HUES64 (cell line): Measurements from ENCODE around the gene NAALADL2.
"Not testable (repeated sequence)": the region's sequence is repeated elsewhere in the genome, so short reads cannot be mapped to it uniquely, and the experiment has no call there.

ENCODE experiments used
- H3K27ac ChIP-seq: 2 replicates; pipeline ENCODE4 v1.7.0; 2013; ENCODE audit warnings: low read depth, low read length, inconsistent platforms
- H3K27me3 ChIP-seq: 2 replicates; pipeline ENCODE4 v1.6.1; 2013; ENCODE audit warnings: mild to moderate bottlenecking, low read length; ENCODE audit not compliant: insufficient read depth
- H3K36me3 ChIP-seq: 2 replicates; pipeline ENCODE4 v1.6.1; 2013; ENCODE audit warnings: mild to moderate bottlenecking, low read length; ENCODE audit not compliant: insufficient read depth
- H3K4me1 ChIP-seq: 2 replicates; pipeline ENCODE4 v1.6.1; 2013; ENCODE audit warnings: mild to moderate bottlenecking, low read length, moderate library complexity; ENCODE audit not compliant: insufficient read depth
- H3K4me3 ChIP-seq: 2 replicates; pipeline ENCODE4 v1.5.1; 2013; ENCODE audit warnings: mild to moderate bottlenecking, low read length, moderate library complexity
- H3K9ac ChIP-seq: 2 replicates; pipeline ENCODE4 v1.6.1; 2013; ENCODE audit warnings: mild to moderate bottlenecking, low read depth, low read length
- H3K9me3 ChIP-seq: 2 replicates; pipeline ENCODE4 v1.6.1; 2013; ENCODE audit warnings: low read depth, low read length; ENCODE audit not compliant: insufficient read depth
- WGBS: fragments of 150-250, 120-280 bp; methylation state at CpG from one replicate; pipeline ENCODE4 v1.1.7; 2013; ENCODE audit warnings: missing lambda C conversion rate; 5-methylcytosine and 5-hydroxymethylcytosine counted together

Gene NAALADL2

DNA sequence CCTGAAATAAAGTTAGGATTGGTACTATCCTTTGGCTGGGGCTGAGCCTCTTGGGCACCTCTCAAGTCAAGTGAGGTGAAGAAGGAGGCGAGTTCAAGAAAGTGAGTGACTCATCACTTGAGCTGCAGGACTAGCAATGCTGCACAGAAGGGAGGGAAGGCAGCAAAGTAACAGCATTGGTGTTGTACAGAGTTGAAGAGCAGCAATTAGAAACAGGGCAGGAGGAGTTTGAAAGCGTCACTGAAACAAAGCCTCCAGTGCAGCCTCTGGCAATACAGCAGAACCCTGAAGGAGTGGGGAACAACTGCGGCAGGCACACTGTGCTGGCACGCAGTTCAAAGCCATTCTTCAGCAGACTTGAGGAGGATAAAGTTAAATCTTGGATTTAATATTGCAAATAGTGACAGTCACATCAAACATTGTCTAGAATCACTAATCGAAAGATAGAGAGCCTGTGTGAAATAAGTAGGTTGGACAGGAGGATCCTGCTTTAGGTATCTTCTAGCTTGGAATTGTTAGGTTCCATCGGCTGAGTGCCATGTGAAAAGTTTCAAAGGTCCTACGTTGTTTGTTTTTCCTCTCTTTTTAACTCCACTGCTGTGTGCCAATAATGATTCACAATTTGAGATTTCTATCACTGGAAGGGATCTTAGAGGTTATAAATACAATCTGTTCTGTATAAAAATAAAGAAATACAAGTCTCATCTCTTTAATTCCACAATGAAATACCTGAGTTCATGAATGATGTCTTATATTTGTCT lies 479.8 kb downstream of the NAALADL2 start:
- Histone ChIP-seq H3K4me3 (no peak overlapping the region), H3K9me3 (no peaks in the 10 kb centered on the region), H3K36me3 (no peaks in the 10 kb centered on the region), H3K27ac (no peak overlapping the region), H3K4me1 (peaks cover 7% of the 10 kb centered on the region; the same call in 1 of the 2 replicates), H3K9ac (no peak overlapping the region), H3K27me3 (no peaks in the 10 kb centered on the region)
- 91% methylated on average over 6 of the region's 7 CpGs for WGBS

DNA sequence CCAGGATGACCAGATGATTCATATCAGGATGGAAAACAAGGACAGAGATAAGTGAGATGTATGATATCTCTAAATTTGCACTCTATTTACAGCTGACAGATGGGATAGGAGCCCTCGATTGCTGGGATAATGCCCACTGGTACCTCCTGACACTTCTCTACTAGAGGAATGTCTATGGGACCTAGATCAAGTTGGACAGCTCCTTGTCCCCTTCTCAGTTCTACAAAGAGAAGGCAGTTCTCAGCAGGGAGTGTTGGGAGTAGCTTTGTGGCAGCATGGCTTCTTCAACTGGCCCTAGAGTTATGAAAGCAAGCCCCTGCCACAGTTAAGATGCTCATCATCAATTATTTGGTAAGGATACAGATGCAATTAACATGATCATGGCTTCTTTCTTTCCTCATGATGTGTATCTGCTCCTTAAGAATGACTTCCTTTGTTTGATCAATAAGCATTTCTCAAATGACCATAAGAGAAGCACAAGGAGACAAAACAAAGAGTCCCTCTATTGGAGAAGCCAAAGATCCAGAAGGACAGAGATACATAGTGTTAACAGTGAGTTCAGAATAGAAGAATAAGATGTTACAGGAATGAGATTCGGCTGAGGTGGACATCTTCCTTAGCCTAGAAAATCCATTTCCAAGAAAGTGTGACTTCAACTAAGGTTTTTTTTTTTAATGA lies 481.3 kb downstream of the NAALADL2 start:
- H3K4me1 ChIP-seq, result peaks cover 7% of the 10 kb centered on the region; the same call in 1 of the 2 replicates
- H3K9me3 ChIP-seq, result no peaks in the 10 kb centered on the region
- 94% methylated on average over 2 of the region's 2 CpGs for WGBS
- H3K27me3 ChIP-seq, result no peaks in the 10 kb centered on the region
- no peak overlapping the region for H3K9ac ChIP-seq
- H3K4me3 ChIP-seq, result no peak overlapping the region
- H3K27ac ChIP-seq, result no peak overlapping the region
- no peaks in the 10 kb centered on the region for H3K36me3 ChIP-seq

DNA sequence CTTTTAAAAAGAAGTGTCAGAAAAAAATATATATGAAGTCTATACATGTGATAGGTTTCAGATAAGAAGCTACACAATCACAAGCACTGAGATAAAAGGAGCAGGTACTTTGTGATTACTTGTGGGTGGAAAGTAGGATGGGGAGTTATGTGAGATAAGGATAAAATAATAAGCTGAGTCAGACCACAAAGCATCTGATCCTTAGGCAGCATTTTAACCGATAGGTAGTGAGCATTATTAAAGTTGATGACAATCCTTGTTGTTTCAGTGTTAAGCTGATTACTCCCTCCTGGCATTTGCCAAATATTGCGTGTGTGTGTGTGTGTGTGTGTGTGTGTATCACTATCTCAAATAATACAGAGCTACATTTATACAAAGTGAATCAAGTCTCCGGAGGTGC lies 483.1 kb downstream of the NAALADL2 start:
- no peak overlapping the region for H3K9ac ChIP-seq
- no peaks in the 10 kb centered on the region for H3K27me3 ChIP-seq
- H3K9me3 ChIP-seq, result no peaks in the 10 kb centered on the region
- H3K27ac ChIP-seq, result no peak overlapping the region
- no peak overlapping the region for H3K4me3 ChIP-seq
- peaks cover 7% of the 10 kb centered on the region; the same call in 1 of the 2 replicates for H3K4me1 ChIP-seq
- WGBS, result 94% methylated on average over 1 of the region's 3 CpGs
- no peaks in the 10 kb centered on the region for H3K36me3 ChIP-seq

DNA sequence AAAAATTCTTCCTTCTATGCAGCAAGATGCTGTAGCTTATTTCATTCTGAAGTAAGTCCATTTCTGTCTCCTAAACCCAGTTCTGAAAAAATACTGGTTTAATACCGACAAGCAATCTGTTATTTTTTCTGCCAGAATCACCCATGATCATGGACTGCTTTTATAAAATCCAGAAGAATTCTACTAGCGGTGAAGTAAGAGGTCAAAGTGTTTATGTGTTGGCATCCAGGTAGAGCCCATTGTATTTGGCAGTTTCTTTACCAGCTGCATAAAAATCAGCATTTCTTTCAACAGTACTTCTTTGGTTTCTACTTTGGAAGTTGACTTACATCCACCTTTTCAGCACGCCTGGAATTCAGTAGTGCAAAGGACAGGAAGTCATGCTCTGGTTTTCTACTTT lies 484.8 kb downstream of the NAALADL2 start:
- Histone ChIP-seq H3K27me3 (no peaks in the 10 kb centered on the region), H3K9ac (no peak overlapping the region)
- WGBS, result 70% methylated on average over 3 of the region's 3 CpGs

DNA sequence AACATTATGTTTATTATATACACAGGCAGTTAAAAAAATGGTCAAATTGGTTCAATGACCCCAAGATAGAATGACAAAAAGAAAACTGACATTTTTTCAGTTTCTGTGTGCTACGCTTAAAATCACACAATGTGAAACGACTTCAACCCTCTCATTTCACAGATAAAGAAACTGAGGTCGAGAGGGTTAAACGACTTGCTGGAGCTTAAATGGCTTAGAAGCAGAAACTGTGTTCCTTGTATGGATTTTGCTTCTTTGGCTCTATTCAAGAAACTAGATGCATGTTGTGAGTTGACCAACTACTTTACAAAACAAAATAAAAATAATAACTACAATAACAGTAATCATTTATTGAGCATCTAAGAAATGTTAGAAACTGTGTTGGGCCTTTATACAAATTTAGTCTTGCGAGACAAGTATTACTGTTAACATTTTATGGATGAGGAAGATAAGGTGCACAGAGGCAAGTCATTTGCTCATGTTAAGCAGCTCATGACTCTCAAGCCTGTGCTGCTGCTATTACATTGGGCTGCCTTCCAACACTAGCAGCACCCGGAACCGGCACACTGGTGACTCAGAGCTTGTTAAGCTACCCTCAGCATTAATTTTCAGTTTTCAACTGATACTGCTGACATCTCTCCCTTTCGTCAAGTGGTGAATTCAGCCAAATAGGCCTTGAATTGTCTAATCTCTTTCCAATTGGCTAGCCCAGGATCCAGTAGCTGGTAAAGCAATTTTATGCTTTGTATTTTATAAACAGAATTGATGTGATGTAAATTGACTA lies 487.6 kb downstream of the NAALADL2 start:
- Histone ChIP-seq H3K9me3 (no peaks in the 10 kb centered on the region), H3K4me1 (no peaks in the 10 kb centered on the region), H3K4me3 (no peak overlapping the region), H3K36me3 (no peaks in the 10 kb centered on the region), H3K27me3 (no peaks in the 10 kb centered on the region), H3K9ac (no peak overlapping the region), H3K27ac (no peak overlapping the region)
- 94% methylated on average over 8 of the region's 8 CpGs for WGBS

More for the DNA sequence above, 484.8 kb downstream of the NAALADL2 start:
- Histone ChIP-seq H3K9me3 (no peaks in the 10 kb centered on the region), H3K36me3 (no peaks in the 10 kb centered on the region), H3K4me3 (no peak overlapping the region), H3K27ac (no peak overlapping the region), H3K4me1 (no peaks in the 10 kb centered on the region)

DNA sequence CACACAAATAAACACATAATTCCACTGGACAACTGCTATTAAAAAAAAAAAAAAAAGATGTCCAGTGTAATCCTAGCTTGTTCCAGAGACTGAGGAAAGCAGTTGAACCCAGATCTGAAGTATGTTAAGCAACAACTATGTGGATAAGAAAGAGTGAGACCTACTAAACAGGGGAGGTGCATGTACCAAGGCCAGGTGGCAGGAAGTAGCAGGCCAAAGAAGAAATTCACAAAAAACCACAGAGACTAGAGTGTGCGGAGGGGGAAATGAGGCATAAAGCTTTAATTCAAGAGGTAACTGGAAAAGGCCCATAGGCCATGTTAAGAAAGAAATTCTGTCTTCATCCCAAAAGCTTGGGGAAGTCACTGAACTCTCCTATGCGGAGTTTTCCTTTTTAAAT lies 490.0 kb downstream of the NAALADL2 start:
- H3K9me3 ChIP-seq, result no peaks in the 10 kb centered on the region
- H3K4me1 ChIP-seq, result no peaks in the 10 kb centered on the region
- no peaks in the 10 kb centered on the region for H3K27me3 ChIP-seq
- H3K36me3 ChIP-seq, result no peaks in the 10 kb centered on the region
- 97% methylated on average over 2 of the region's 2 CpGs for WGBS
- no peak overlapping the region for H3K4me3 ChIP-seq
- H3K9ac ChIP-seq, result no peak overlapping the region
- no peak overlapping the region for H3K27ac ChIP-seq

DNA sequence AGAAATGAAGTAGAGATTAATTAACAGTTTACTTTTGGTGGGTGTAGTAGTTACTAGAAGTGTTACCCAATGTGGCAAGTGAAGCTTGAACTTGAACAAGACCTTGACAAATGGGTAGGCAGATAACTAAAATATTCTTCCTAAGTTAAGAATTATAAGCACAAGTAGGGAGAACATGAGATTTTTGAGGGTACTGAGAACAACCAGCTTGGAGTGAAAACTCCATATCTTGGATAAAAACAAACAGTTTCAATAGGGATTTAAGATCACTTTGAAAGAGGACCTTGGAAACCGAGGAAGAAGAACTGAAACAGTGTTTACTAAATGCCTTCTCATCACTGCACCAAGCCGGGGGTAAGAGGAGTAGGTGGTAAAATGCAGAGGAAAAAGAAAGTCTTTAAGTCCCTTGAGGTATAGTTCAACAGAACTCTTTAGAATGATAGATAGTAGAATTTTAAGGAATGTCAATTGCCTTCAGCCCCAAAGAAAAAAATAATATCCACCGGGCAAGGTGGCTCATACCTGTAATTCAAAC lies 496.7 kb downstream of the NAALADL2 start:
- Histone ChIP-seq H3K36me3 (no peaks in the 10 kb centered on the region), H3K9ac (no peak overlapping the region), H3K27ac (no peak overlapping the region), H3K9me3 (no peaks in the 10 kb centered on the region), H3K27me3 (no peaks in the 10 kb centered on the region), H3K4me1 (no peaks in the 10 kb centered on the region), H3K4me3 (no peak overlapping the region)
- 96% methylated on average over 3 of the region's 3 CpGs for WGBS

DNA sequence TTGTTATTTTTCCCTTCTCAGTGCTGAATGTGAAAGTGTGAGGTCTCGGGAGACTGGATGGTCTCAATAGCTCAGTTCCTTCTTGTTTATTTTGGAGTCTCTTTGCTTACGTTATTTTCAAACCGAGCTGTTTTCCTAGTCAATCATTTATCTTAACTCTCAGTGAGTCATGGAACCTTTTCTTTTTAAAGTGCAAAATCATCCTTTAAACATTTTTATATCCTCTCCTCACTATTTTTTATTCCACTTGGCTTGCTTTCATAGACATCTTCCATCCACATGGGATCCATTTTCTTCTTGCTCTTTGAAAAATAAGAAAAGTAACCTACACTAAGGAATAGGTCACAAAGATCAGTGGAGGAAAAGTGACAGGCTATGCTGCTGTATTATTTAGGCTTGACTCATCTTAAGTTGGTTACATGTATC lies 497.8 kb downstream of the NAALADL2 start:
- 97% methylated on average over 3 of the region's 3 CpGs for WGBS
- Histone ChIP-seq H3K9me3 (no peaks in the 10 kb centered on the region), H3K4me3 (no peak overlapping the region), H3K36me3 (no peaks in the 10 kb centered on the region), H3K9ac (no peak overlapping the region), H3K27ac (no peak overlapping the region), H3K4me1 (no peaks in the 10 kb centered on the region), H3K27me3 (no peaks in the 10 kb centered on the region)

DNA sequence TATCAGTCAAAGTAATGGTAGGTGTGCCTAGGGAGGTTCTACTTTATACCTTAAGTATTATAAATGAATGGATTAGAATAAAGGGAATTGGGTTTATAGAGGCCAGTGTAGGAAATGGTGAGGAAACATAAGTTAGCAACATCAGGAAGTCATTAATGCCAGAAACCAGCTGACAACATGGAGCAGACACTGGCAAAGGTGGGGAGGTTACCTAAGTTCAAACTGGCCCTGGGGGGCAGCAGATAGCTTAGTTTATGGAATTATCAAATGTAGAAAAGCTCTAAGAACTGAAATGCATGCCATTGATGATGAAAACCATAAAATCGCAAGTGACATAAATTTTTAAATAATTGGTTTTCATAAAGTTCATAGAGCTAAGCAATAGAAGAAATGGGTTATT lies 498.6 kb downstream of the NAALADL2 start:
- no peaks in the 10 kb centered on the region for H3K9me3 ChIP-seq
- no peak overlapping the region for H3K9ac ChIP-seq
- H3K4me1 ChIP-seq, result no peaks in the 10 kb centered on the region
- no peak overlapping the region for H3K27ac ChIP-seq
- H3K36me3 ChIP-seq, result no peaks in the 10 kb centered on the region
- H3K27me3 ChIP-seq, result no peaks in the 10 kb centered on the region
- 100% methylated on average over 1 of the region's 1 CpG for WGBS
- H3K4me3 ChIP-seq, result no peak overlapping the region

DNA sequence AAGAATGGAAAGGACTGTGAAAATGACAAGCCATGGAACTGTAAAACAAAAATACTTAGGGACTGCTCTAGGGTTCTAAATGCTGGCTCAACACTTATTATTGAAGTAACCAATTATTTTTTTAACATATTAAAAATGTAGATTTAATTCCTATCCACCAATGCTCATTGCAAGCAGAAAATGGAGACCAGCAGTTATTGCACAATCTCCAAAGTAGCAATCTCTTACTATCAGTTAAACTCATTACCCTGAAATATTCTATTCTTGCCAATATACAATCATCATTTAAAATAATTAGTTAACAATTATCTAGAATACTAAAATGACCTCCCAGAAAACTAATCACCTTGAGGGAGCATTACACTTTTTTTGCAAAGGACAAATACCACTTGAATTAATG lies 499.8 kb downstream of the NAALADL2 start:
- H3K4me1 ChIP-seq, result no peaks in the 10 kb centered on the region
- no peak overlapping the region for H3K27ac ChIP-seq
- no peaks in the 10 kb centered on the region for H3K9me3 ChIP-seq
- no peaks in the 10 kb centered on the region for H3K36me3 ChIP-seq
- H3K9ac ChIP-seq, result no peak overlapping the region
- H3K27me3 ChIP-seq, result no peaks in the 10 kb centered on the region
- no peak overlapping the region for H3K4me3 ChIP-seq

DNA sequence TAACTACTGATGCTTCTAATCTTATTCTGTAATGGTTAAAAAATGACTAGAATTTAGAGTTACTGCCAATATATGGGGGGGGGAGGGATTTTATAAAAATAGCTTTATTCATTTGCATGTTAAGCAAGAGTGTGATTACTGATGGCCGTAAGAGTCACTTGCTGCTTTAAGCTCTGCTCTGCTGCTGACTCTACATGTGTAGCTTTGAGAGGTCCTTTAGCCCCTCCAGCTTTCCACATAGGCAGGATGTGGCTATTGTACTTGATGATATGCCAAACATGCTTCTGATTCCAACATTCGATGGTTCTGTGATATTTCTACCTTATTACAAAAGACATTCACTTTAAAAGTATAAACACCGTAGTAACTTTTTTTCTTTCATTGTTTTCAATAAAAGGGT lies 511.3 kb downstream of the NAALADL2 start:
- WGBS, result 96% methylated on average over 3 of the region's 3 CpGs

More for the DNA sequence above, 511.3 kb downstream of the NAALADL2 start:
- H3K9me3 ChIP-seq, H3K9ac ChIP-seq, H3K4me1 ChIP-seq, H3K27ac ChIP-seq, H3K4me3 ChIP-seq, H3K27me3 ChIP-seq, H3K36me3 ChIP-seq: not testable (repeated sequence)
